GM12873 (cell line): ENCODE results near the gene NEURL1.

ENCODE experiments used
- CTCF ChIP-seq: IDR thresholded peaks from 2 replicates; pipeline ENCODE4 v1.5.1; 2012; ENCODE audit warnings: low read depth, mild to moderate bottlenecking, moderate library complexity, low read length, control low read depth; ENCODE audit not compliant: insufficient read depth; ENCODE audit errors: missing control alignments

Gene NEURL1

GRCh38 chr10:103614306-103615158 is 121.0 kb downstream of the NEURL1 start:
- TF ChIP-seq CTCF, result no peak

- no peak for TF ChIP-seq CTCF
Measured at GRCh38 chr10:103616705-103617601, 123.4 kb downstream of the NEURL1 start.

- no peak for TF ChIP-seq CTCF
Measured at GRCh38 chr10:103617602-103618385, 124.3 kb downstream of the NEURL1 start.

- TF ChIP-seq CTCF, result no peak
Measured at GRCh38 chr10:103618575-103619423, 125.3 kb downstream of the NEURL1 start.

- no peak for TF ChIP-seq CTCF
Measured at GRCh38 chr10:103619424-103620351, 126.2 kb downstream of the NEURL1 start.

GRCh38 chr10:103620352-103620740 is 126.8 kb downstream of the NEURL1 start:
- TF ChIP-seq CTCF, result no peak
